ENCODE data around the gene EXOC3L4.

- TF ChIP-seq POLR2AphosphoS5 (IDR thresholded peaks at IDR 0.05), result no peak
- no peak for TF ChIP-seq POLR2A (IDR thresholded peaks at IDR 0.05)
Observed at GRCh38 chr14:103103461-103104388, 9.2 kb downstream of the EXOC3L4 start.
